Measurements from ENCODE around the gene DNMBP. TPM values are rescaled to one million over a fixed set of nuclear protein-coding genes. Genes with fewer than 3 reads are reported as not detected.
A peak's percentile ranks its signal among the peaks of the same experiment; 100 is the strongest.

Gene DNMBP
- total and polyA plus RNA-seq, 2 experiments from 2014 or later = 13.4 to 31.2 TPM

GRCh38 chr10:99854860-99855259 is 154.9 kb downstream of the DNMBP start:
- H3F3A ChIP-seq (replicated peaks; ENCODE audit: low read depth) = no peaks in the 10 kb centered on the region
- H3K27me3 Mint-ChIP-seq (ENCODE audit: insufficient read depth, low read depth, poor library complexity) = peaks cover 5% of the 10 kb centered on the region
- no peaks in the 10 kb centered on the region for H3K9me3 Mint-ChIP-seq
- no peak overlapping the region for H3K4me3 ChIP-seq
- H3K36me3 Mint-ChIP-seq (ENCODE audit: low read depth) = no peaks in the 10 kb centered on the region; the same call in 2 of the 3 replicates
- H3K4me1 Mint-ChIP-seq = peaks cover 52% of the 10 kb centered on the region
- H3K27ac ChIP-seq (ENCODE audit: low read depth) = no peak overlapping the region
- H3K4me3 Mint-ChIP-seq = no peak overlapping the region
- H4K20me1 ChIP-seq (replicated peaks; ENCODE audit: insufficient read depth) = no peaks in the 10 kb centered on the region
- no peak overlapping the region for H3K4me2 ChIP-seq
- peak; percentile 69 for DNase-seq (ENCODE audit: low spot score)
- H3K9me2 ChIP-seq (ENCODE audit: insufficient read depth) = peaks cover 5% of the 10 kb centered on the region
- H3K27ac Mint-ChIP-seq = no peak overlapping the region; the same call in 1 of the 2 replicates
- no peaks in the 10 kb centered on the region for H3K79me2 ChIP-seq (replicated peaks; ENCODE audit: insufficient read depth)
- no peak overlapping the region for H2AFZ ChIP-seq
- no peaks in the 10 kb centered on the region for H3K27me3 ChIP-seq (ENCODE audit: insufficient read depth)
- TF ChIP-seq JUNB (IDR thresholded peaks at IDR 0.05; ENCODE audit: unreplicated experiment) (no peak), EZH2 (IDR thresholded peaks at IDR 0.05; ENCODE audit: low read depth, unreplicated experiment) (no peak), CTCF (conservative IDR thresholded peaks at IDR 0.05; ENCODE audit: low read depth in 2 of 2) (peak; percentile 53 to 74), REST (IDR thresholded peaks at IDR 0.05; ENCODE audit: unreplicated experiment) (no peak)
- peaks cover 33% of the 10 kb centered on the region for H3K4me1 ChIP-seq (ENCODE audit: insufficient read depth)
- peak; percentile 21 for ATAC-seq
- no peaks in the 10 kb centered on the region for H3K36me3 ChIP-seq (ENCODE audit: insufficient read depth)

- H3K27ac Mint-ChIP-seq = no peak overlapping the region
- no peaks in the 10 kb centered on the region for H3K79me2 ChIP-seq (replicated peaks; ENCODE audit: insufficient read depth)
- H3K4me1 Mint-ChIP-seq = peaks cover 53% of the 10 kb centered on the region
- no peaks in the 10 kb centered on the region for H4K20me1 ChIP-seq (replicated peaks; ENCODE audit: insufficient read depth)
- H3F3A ChIP-seq (replicated peaks; ENCODE audit: low read depth) = peaks cover 4% of the 10 kb centered on the region; the same call in 1 of the 2 replicates
- DNase-seq (ENCODE audit: low spot score) (no peak), ATAC-seq (no peak)
- H3K27me3 Mint-ChIP-seq (ENCODE audit: insufficient read depth, low read depth, poor library complexity) = peaks cover 5% of the 10 kb centered on the region
- TF ChIP-seq POLR2AphosphoS5 (IDR thresholded peaks at IDR 0.05; ENCODE audit: low read depth) (no peak), EZH2 (IDR thresholded peaks at IDR 0.05; ENCODE audit: low read depth, unreplicated experiment) (no peak), ZNF114 (CRISPR knock-in tag; IDR thresholded peaks at IDR 0.05) (no peak), ZNF331 (CRISPR knock-in tag; IDR thresholded peaks at IDR 0.05; ENCODE audit: low read depth) (no peak), ETS1 (IDR thresholded peaks at IDR 0.05) (no peak), EZH2phosphoT487 (IDR thresholded peaks at IDR 0.05; ENCODE audit: unreplicated experiment) (no peak), REST (IDR thresholded peaks at IDR 0.05; ENCODE audit: unreplicated experiment) (no peak), JUNB (IDR thresholded peaks at IDR 0.05; ENCODE audit: unreplicated experiment) (no peak)
- no peaks in the 10 kb centered on the region for H3K27me3 ChIP-seq (ENCODE audit: insufficient read depth)
- H3K36me3 ChIP-seq (ENCODE audit: insufficient read depth) = no peaks in the 10 kb centered on the region
- no peak overlapping the region for H3K4me3 Mint-ChIP-seq
- H3K4me3 ChIP-seq = no peak overlapping the region
- peaks cover 38% of the 10 kb centered on the region for H3K4me1 ChIP-seq (ENCODE audit: insufficient read depth)
- no peak overlapping the region for H2AFZ ChIP-seq
- no peaks in the 10 kb centered on the region; the same call in 2 of the 3 replicates for H3K36me3 Mint-ChIP-seq (ENCODE audit: low read depth)
- no peaks in the 10 kb centered on the region for H3K9me3 Mint-ChIP-seq
- 0 out of 2 replicates have a peak overlapping the region, but pooled peaks have one; percentile 35 for H3K27ac ChIP-seq (ENCODE audit: low read depth)
- H3K9me2 ChIP-seq (ENCODE audit: insufficient read depth) = peaks cover 5% of the 10 kb centered on the region
- H3K4me2 ChIP-seq = no peak overlapping the region; the same call in 1 of the 2 replicates
These were observed 156.1 kb downstream of the DNMBP start for GRCh38 chr10:99853655-99854054.

Data from GM23338 (cell line).